ENCODE results near the gene OR3A2. TPM values are rescaled to one million over a fixed set of nuclear protein-coding genes. Genes with fewer than 3 reads are reported as not detected.
"Not testable (repeated sequence)": the region's sequence is repeated elsewhere in the genome, so short reads cannot be mapped to it uniquely, and the experiment has no call there.

The OR3A2 gene
- not detected in 2 replicates for total RNA-seq
- long read RNA-seq, result 0 reads

DNA sequence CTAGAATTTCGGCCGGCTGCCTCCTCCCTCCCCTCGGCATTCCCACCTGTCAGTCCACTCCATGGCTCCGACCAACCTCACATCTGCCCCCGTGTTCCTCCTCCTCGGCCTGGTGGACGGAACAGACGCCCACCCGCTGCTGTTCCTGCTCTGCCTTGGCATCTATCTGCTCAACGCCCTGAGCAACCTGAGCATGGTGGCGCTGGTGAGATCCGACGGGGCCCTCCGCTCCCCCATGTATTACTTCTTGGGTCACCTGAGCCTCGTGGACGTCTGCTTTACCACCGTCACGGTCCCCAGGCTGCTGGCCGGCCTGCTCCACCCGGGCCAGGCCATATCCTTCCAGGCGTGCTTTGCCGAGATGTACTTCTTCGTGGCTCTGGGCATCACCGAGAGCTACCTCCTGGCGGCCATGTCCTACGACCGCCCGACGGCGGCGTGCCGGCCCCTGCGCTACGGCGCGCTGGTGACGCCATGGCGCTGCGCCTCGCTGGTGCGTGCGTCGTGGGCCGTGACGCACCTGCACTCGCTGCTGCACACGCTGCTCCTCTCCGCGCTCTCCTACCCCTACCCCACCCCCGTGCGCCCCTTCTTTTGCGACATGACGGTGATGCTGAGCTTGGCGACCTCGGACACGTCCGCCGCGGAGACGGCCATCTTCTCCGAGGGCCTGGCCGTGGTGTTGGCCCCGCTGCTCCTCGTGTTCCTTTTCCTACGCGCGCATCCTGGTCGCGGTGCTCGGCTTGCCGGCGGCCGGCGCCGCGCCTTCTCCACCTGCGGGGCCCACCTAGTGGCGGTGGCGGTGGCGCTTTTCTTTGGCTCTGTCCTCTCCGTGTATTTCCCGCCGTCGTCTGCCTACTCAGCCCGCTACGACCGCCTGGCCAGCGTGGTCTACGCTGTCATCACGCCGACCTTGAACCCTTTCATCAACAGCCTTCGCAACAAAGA, at the start of gene OR3A2:
OR3A2 (minus strand) TSS at position 440 of the 948 bp plus-strand sequence.
- Mint-ChIP-seq H3K9me3 (ENCODE audit: low read depth) (peaks cover 46% of the 10 kb centered on the region), H3K4me3 (ENCODE audit: low read depth) (no peak within 1 kb of the TSS), H3K27ac (peak within 1 kb of the TSS; percentile 49), H3K4me1 (ENCODE audit: low read depth) (no peaks in the 10 kb centered on the region), H3K36me3 (ENCODE audit: insufficient read depth) (peaks cover 1% of the 10 kb centered on the region), H3K27me3 (no peaks in the 10 kb centered on the region)
- DNase-seq (ENCODE audit: low spot score, unreplicated experiment), result no peak
- TF ChIP-seq, protein P1, sequence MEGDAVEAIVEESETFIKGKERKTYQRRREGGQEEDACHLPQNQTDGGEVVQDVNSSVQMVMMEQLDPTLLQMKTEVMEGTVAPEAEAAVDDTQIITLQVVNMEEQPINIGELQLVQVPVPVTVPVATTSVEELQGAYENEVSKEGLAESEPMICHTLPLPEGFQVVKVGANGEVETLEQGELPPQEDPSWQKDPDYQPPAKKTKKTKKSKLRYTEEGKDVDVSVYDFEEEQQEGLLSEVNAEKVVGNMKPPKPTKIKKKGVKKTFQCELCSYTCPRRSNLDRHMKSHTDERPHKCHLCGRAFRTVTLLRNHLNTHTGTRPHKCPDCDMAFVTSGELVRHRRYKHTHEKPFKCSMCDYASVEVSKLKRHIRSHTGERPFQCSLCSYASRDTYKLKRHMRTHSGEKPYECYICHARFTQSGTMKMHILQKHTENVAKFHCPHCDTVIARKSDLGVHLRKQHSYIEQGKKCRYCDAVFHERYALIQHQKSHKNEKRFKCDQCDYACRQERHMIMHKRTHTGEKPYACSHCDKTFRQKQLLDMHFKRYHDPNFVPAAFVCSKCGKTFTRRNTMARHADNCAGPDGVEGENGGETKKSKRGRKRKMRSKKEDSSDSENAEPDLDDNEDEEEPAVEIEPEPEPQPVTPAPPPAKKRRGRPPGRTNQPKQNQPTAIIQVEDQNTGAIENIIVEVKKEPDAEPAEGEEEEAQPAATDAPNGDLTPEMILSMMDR (IDR thresholded peaks at IDR 0.05; ENCODE audit: unreplicated experiment), result no peak

DNA sequence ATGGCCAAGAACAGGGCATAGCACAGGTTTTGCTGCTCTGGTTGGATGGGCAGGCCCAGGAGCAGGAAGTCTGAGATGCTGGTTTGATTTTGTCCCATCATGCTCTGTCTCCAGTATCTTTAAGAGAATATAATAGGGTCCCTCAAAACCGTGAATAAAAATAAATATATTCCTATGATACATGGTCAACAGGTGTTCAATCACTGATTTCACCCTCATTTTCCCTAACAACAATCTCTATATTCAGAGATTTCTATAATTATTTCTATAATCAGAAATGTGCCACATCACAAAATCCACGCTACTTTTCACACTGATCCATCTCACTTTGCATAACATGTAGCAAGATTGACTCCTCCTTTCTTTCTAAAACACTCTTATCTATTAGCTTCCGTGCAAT, 47.6 kb upstream of the OR3A2 start, which contains the start of gene OR1E2:
OR1E2 (minus strand) TSS at position 101 of the 400 bp plus-strand sequence; CDS start at position 101, 0 bp downstream.
- Mint-ChIP-seq H3K36me3 (ENCODE audit: insufficient read depth) (no peaks in the 10 kb centered on the region), H3K27ac (no peak within 1 kb of the TSS), H3K27me3 (peaks cover 10% of the 10 kb centered on the region), H3K4me1 (ENCODE audit: low read depth) (no peaks in the 10 kb centered on the region), H3K9me3 (ENCODE audit: low read depth) (peaks cover 28% of the 10 kb centered on the region), H3K4me3 (ENCODE audit: low read depth) (no peak within 1 kb of the TSS)
- TF ChIP-seq, protein P1 (IDR thresholded peaks at IDR 0.05; ENCODE audit: unreplicated experiment), result no peak
- no peak for DNase-seq (ENCODE audit: low spot score, unreplicated experiment)

DNA sequence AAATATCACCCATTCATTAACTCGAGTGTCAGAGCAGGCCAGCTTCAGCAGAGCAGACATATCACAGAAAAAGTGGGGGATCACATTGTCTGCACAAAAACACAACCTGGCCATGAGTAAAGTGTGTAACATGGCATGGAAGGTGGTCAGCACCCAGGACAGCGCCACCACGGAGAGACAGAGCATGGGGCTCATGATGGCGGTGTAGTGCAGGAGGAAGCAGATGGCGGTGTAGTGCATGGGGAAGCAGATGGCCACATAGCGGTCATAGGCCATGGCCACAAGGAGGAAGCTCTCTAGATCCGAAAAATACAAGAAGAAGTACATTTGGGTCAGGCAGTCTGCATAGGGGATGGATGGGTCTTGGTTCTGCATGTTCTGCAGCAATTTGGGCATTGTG, 47.1 kb upstream of the OR3A2 start:
- H3K4me1 Mint-ChIP-seq (ENCODE audit: low read depth); H3K4me3 Mint-ChIP-seq (ENCODE audit: low read depth); DNase-seq (ENCODE audit: low spot score, unreplicated experiment); H3K36me3 Mint-ChIP-seq (ENCODE audit: insufficient read depth); H3K27ac Mint-ChIP-seq; H3K27me3 Mint-ChIP-seq: not testable (repeated sequence)
- peaks cover 33% of the 10 kb centered on the region for H3K9me3 Mint-ChIP-seq (ENCODE audit: low read depth)

DNA sequence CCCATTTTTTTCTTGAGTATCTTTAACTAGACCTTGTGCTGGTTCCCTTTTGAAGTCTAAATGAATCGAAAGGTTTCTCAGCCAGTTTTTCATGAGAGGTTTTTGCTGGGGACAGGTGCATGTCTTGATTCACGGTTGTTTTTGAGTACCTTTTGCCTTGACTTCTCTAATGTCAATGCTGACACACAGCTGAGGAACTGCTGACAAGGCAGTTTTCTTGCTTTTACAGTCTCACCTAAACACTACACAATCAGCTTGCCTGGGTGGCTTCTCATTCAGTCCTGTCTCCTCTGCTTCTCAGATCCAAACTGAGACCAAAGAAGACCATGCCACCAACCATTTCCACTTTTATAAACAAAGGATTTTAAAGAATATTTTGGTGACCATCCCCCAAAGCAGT, 32.1 kb upstream of the OR3A2 start:
- DNase-seq (ENCODE audit: low spot score, unreplicated experiment), result no peak
- Mint-ChIP-seq H3K4me1 (ENCODE audit: low read depth) (no peaks in the 10 kb centered on the region), H3K27ac (no peak overlapping the region), H3K4me3 (ENCODE audit: low read depth) (no peak overlapping the region), H3K27me3 (no peaks in the 10 kb centered on the region), H3K36me3 (ENCODE audit: insufficient read depth) (no peaks in the 10 kb centered on the region), H3K9me3 (ENCODE audit: low read depth) (peaks cover 38% of the 10 kb centered on the region)
- TF ChIP-seq, protein P1 (IDR thresholded peaks at IDR 0.05; ENCODE audit: unreplicated experiment), result no peak

DNA sequence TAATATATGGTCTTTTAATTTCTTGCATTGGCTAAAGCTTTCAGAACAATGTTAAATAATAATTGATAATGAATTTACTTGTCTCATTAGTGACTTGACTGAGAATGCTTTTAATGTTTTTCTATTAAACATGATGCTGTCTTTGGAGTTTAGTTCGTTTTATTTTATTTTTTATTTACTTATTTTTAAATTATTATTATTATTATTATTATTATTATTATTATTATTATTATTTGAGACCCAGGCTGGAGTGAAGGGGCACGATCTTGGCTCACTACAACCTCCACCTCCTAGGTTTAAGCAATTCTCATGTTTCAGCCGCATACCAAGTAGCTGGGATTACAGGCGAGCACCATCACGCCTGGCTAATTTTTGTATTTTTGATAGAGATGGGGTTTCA, 29.5 kb upstream of the OR3A2 start:
- H3K4me1 Mint-ChIP-seq (ENCODE audit: low read depth), result no peaks in the 10 kb centered on the region
- no peak overlapping the region for H3K27ac Mint-ChIP-seq
- no peak overlapping the region for H3K4me3 Mint-ChIP-seq (ENCODE audit: low read depth)
- TF ChIP-seq, protein P1 (IDR thresholded peaks at IDR 0.05; ENCODE audit: unreplicated experiment), result no peak
- H3K27me3 Mint-ChIP-seq, result no peaks in the 10 kb centered on the region
- DNase-seq (ENCODE audit: low spot score, unreplicated experiment), result no peak
- peaks cover 1% of the 10 kb centered on the region for H3K36me3 Mint-ChIP-seq (ENCODE audit: insufficient read depth)
- H3K9me3 Mint-ChIP-seq (ENCODE audit: low read depth), result peaks cover 36% of the 10 kb centered on the region

DNA sequence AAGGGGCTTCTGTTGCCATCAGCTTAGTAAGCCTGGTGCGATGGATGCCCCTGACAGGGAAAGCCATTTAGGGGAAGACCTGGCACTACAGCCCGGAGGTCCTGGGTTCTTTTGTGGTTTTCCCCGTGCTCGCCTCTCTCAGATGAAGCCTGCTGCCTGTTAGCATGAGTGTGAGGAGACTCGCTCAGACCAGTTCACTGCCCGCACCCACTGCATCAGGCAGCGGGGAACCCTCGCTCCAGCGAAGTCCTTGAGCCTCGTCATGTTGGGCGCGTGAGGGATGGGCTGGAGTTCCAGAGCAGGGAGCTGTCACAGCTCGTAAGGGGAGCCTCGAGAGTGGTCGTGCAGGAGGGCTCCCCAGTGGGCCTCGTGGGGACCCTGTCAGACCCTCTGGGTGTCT, 26.1 kb upstream of the OR3A2 start:
- not testable (repeated sequence) for H3K27me3 Mint-ChIP-seq; DNase-seq (ENCODE audit: low spot score, unreplicated experiment); H3K4me3 Mint-ChIP-seq (ENCODE audit: low read depth); H3K4me1 Mint-ChIP-seq (ENCODE audit: low read depth); H3K36me3 Mint-ChIP-seq (ENCODE audit: insufficient read depth); H3K27ac Mint-ChIP-seq
- H3K9me3 Mint-ChIP-seq (ENCODE audit: low read depth), result peaks cover 44% of the 10 kb centered on the region

All from progenitor cell of endocrine pancreas (in vitro differentiated cells).